GM19395 (cell line): ENCODE measurements around the gene PTPN23.

Experiments used
- ATAC-seq: cut with Tn5 transposase; IDR thresholded peaks from one replicate; pipeline ENCODE4 v1.9.1; 2021; ENCODE audit warnings: mild to moderate bottlenecking, moderate library complexity; ENCODE audit not compliant: unreplicated experiment

Gene PTPN23

GRCh38 chr3:47419083-47420043, 38.5 kb downstream of the PTPN23 start:
- no peak for ATAC-seq

- no peak for ATAC-seq
Measured at GRCh38 chr3:47420044-47420430, 39.2 kb downstream of the PTPN23 start.

- peak; percentile 86 for ATAC-seq
Measured at GRCh38 chr3:47420511-47421484, 40.0 kb downstream of the PTPN23 start.

GRCh38 chr3:47421741-47422649, 41.2 kb downstream of the PTPN23 start:
- ATAC-seq: no peak

- no peak for ATAC-seq
Measured at GRCh38 chr3:47422743-47423142, 41.9 kb downstream of the PTPN23 start.

GRCh38 chr3:47423548-47424145, 42.8 kb downstream of the PTPN23 start:
- no peak for ATAC-seq

GRCh38 chr3:47424434-47425382, 43.9 kb downstream of the PTPN23 start:
- no peak for ATAC-seq

GRCh38 chr3:47425383-47425778, 44.6 kb downstream of the PTPN23 start:
- ATAC-seq: no peak

- no peak for ATAC-seq
Measured at GRCh38 chr3:47425959-47426358, 45.1 kb downstream of the PTPN23 start.

GRCh38 chr3:47427866-47428265, 47.0 kb downstream of the PTPN23 start:
- no peak for ATAC-seq

- ATAC-seq: no peak
Measured at GRCh38 chr3:47428662-47429061, 47.8 kb downstream of the PTPN23 start.

- no peak for ATAC-seq
Measured at GRCh38 chr3:47429476-47430270, 48.9 kb downstream of the PTPN23 start.

GRCh38 chr3:47430606-47431005, 49.8 kb downstream of the PTPN23 start:
- ATAC-seq: no peak

GRCh38 chr3:47431225-47431624, 50.4 kb downstream of the PTPN23 start:
- no peak for ATAC-seq

- no peak for ATAC-seq
Measured at GRCh38 chr3:47432673-47433072, 51.9 kb downstream of the PTPN23 start.

- ATAC-seq: no peak
Measured at GRCh38 chr3:47433796-47434195, 53.0 kb downstream of the PTPN23 start.

- no peak for ATAC-seq
Measured at GRCh38 chr3:47434849-47435248, 54.0 kb downstream of the PTPN23 start.

GRCh38 chr3:47436180-47436579, 55.4 kb downstream of the PTPN23 start:
- no peak for ATAC-seq
